T-helper 1 cell treated with Interleukin-12 subunit alpha and Interleukin-12 subunit beta and Interleukin-4 antibody, amounts not matched to agents 30 ng/mL and 1 ng/mL, for 36 hours (primary cell): ENCODE measurements around the gene ADGRB3. TPM values are rescaled to one million over a fixed set of nuclear protein-coding genes. Genes with fewer than 3 reads are reported as not detected.

ENCODE experiments used
- intact Hi-C: fragments of 100-400 bp; cut with micrococcal nuclease; formaldehyde crosslinking; loops from one replicate; pipeline ENCODE4 v1.15.1; 2024
- total RNA-seq: library from RNA; stranded (reverse); gene quantifications from 2 replicates; pipeline ENCODE4 v1.2.3, GENCODE V29; 2022

The ADGRB3 gene
- total RNA-seq, 1 donor from 2014 or later, result not detected

GRCh38 chr6:68697394-68697793 lies 62.3 kb downstream of the ADGRB3 start:
- intact Hi-C loops, result no loop called here

GRCh38 chr6:68701159-68701558 lies 66.1 kb downstream of the ADGRB3 start:
- intact Hi-C loops, result no loop called here

GRCh38 chr6:68704485-68704884 lies 69.4 kb downstream of the ADGRB3 start:
- intact Hi-C loops, result no loop called here

- intact Hi-C loops, result no loop called here
Observed at GRCh38 chr6:68709091-68709490, 74.0 kb downstream of the ADGRB3 start.

GRCh38 chr6:68709882-68710281 lies 74.8 kb downstream of the ADGRB3 start:
- intact Hi-C loops, result no loop called here

- intact Hi-C loops, result no loop called here
Observed at GRCh38 chr6:68710496-68710895, 75.4 kb downstream of the ADGRB3 start.

- intact Hi-C loops, result no loop called here
Observed at GRCh38 chr6:68710916-68711315, 75.8 kb downstream of the ADGRB3 start.

GRCh38 chr6:68711386-68712000 lies 76.4 kb downstream of the ADGRB3 start:
- intact Hi-C loops, result no loop called here

- intact Hi-C loops, result no loop called here
Observed at GRCh38 chr6:68716620-68717019, 81.5 kb downstream of the ADGRB3 start.

- intact Hi-C loops, result no loop called here
Observed at GRCh38 chr6:68718385-68719073, 83.4 kb downstream of the ADGRB3 start.

- intact Hi-C loops, result no loop called here
Observed at GRCh38 chr6:68719761-68720160, 84.7 kb downstream of the ADGRB3 start.

GRCh38 chr6:68722891-68723527 lies 87.9 kb downstream of the ADGRB3 start:
- intact Hi-C loops, result no loop called here

- intact Hi-C loops, result loop anchor here (2.0 kb wide), 1 partner anchor 63 kb away; no protein-coding TSS in a partner anchor
Observed at GRCh38 chr6:68724060-68724459, 89.0 kb downstream of the ADGRB3 start.

GRCh38 chr6:68726337-68726736 lies 91.3 kb downstream of the ADGRB3 start:
- intact Hi-C loops, result no loop called here

GRCh38 chr6:68726992-68727391 lies 91.9 kb downstream of the ADGRB3 start:
- intact Hi-C loops, result no loop called here

GRCh38 chr6:68727699-68728098 lies 92.6 kb downstream of the ADGRB3 start:
- intact Hi-C loops, result no loop called here

GRCh38 chr6:68728159-68728979 lies 93.3 kb downstream of the ADGRB3 start:
- intact Hi-C loops, result no loop called here

GRCh38 chr6:68729377-68729903 lies 94.4 kb downstream of the ADGRB3 start:
- intact Hi-C loops, result no loop called here

GRCh38 chr6:68730291-68731054 lies 95.4 kb downstream of the ADGRB3 start:
- intact Hi-C loops, result no loop called here

- intact Hi-C loops, result no loop called here
Observed at GRCh38 chr6:68732423-68732822, 97.3 kb downstream of the ADGRB3 start.

GRCh38 chr6:68735866-68736265 lies 100.8 kb downstream of the ADGRB3 start:
- intact Hi-C loops, result no loop called here
